Fibroblast of villous mesenchyme (primary cell): Measurements from ENCODE around the gene ANXA9. TPM values are rescaled to one million over a fixed set of nuclear protein-coding genes. Genes with fewer than 3 reads are reported as not detected.

Experiments
- DNase-seq: peaks from one replicate; pipeline ENCODE4 v3.0.0-alpha.2; 2010; ENCODE audit warnings: low read depth
- H3K4me3 ChIP-seq: 2 replicates; pipeline ENCODE4 v1.5.1; 2011; ENCODE audit warnings: low read depth, mild to moderate bottlenecking, low read length
- total RNA-seq: library from RNA; depleted of rRNA; stranded (reverse); fragments of >200 nt; gene quantifications from 2 replicates; pipeline ENCODE4 v1.2.3, GENCODE V29; 2012
- TF ChIP-seq, protein P1 (sequence below): IDR thresholded peaks from 2 replicates; pipeline ENCODE4 v1.5.1; 2012; ENCODE audit warnings: low read depth, mild to moderate bottlenecking, low read length; ENCODE audit not compliant: insufficient read depth

The ANXA9 gene
- total RNA-seq, 1 donor: 0.86 TPM

DNA sequence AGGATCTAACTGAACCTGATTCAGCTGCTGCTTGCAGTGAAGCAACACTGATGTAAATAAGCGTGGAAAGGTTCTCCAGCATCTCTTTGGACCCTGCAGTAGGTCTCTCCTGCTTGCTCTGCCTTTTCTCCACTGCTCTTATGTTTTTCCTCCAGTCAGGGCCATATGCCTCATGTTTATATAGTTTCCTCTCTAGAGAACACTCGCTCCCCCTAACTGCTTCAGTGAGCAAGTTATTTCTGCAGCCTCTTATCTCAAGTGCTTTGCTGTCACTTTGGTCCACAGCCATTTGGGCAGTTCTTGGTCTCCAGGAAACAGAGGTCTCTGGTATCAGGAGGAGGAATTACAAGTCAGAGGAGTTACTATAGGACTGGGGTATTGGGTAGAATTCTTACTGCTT is 31.4 kb downstream of the ANXA9 start:
- DNase-seq: peak; percentile 72
- TF ChIP-seq, protein P1, sequence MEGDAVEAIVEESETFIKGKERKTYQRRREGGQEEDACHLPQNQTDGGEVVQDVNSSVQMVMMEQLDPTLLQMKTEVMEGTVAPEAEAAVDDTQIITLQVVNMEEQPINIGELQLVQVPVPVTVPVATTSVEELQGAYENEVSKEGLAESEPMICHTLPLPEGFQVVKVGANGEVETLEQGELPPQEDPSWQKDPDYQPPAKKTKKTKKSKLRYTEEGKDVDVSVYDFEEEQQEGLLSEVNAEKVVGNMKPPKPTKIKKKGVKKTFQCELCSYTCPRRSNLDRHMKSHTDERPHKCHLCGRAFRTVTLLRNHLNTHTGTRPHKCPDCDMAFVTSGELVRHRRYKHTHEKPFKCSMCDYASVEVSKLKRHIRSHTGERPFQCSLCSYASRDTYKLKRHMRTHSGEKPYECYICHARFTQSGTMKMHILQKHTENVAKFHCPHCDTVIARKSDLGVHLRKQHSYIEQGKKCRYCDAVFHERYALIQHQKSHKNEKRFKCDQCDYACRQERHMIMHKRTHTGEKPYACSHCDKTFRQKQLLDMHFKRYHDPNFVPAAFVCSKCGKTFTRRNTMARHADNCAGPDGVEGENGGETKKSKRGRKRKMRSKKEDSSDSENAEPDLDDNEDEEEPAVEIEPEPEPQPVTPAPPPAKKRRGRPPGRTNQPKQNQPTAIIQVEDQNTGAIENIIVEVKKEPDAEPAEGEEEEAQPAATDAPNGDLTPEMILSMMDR: peak; percentile 11
- H3K4me3 ChIP-seq: no peak overlapping the region

DNA sequence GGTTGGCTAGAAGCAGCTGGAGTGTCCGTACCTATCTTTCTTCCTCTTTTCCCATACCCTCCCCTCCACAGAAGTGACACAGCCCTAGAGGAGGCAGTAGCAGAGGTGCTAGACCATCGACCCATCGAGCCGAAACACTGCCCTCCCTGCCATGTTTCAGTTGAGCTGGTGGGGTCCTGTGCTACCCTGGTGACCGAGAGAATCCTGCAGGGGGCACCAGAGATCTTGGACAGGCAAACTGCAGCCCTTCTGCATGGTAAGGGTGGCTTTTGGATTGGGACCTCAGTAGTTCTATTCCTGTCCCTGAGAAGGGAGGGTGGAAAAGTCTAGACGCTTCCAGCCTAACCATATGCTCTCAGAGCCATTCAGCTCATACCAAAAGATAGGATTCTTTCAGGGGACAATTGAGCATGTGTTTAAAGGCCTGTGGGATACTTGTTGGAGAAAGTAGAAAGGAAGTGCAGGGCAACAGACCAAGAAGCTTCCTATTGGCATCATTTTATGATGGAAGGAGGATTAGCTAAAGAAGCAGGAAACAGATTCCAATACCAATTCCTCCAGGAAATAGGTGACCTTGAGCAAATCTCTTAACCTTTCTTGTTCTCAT is 42.6 kb downstream of the ANXA9 start:
- peak; percentile 72 for DNase-seq
- TF ChIP-seq, protein P1: peak; percentile 86

GRCh38 chr1:151026460-151026859 is 44.4 kb downstream of the ANXA9 start:
- no peak for DNase-seq
- H3K4me3 ChIP-seq: no peak overlapping the region
- TF ChIP-seq, protein P1: no peak

More for the DNA sequence above, 42.6 kb downstream of the ANXA9 start:
- H3K4me3 ChIP-seq: no peak overlapping the region

- no peak for DNase-seq
- no peak overlapping the region for H3K4me3 ChIP-seq
- TF ChIP-seq, protein P1: no peak
Observed at GRCh38 chr1:151032164-151032563, 50.1 kb downstream of the ANXA9 start.

GRCh38 chr1:151035167-151035566 is 53.1 kb downstream of the ANXA9 start:
- no peak for DNase-seq
- TF ChIP-seq, protein P1: no peak
- H3K4me3 ChIP-seq: no peak overlapping the region

GRCh38 chr1:151036356-151036755 is 54.3 kb downstream of the ANXA9 start, which contains the start of gene BNIPL:
Gene BNIPL (plus strand): TSS chr1:151036586. CDS start chr1:151036726, 140 bp downstream.
- TF ChIP-seq, protein P1: no peak
- DNase-seq: no peak
- no peak within 1 kb of the TSS for H3K4me3 ChIP-seq

- DNase-seq: no peak
- TF ChIP-seq, protein P1: no peak
- H3K4me3 ChIP-seq: no peak overlapping the region
Observed at GRCh38 chr1:151037032-151037431, 54.9 kb downstream of the ANXA9 start.
